Measurements from ENCODE around the gene PPP1R3A. TPM values are rescaled to one million over a fixed set of nuclear protein-coding genes. Genes with fewer than 3 reads are reported as not detected.

PPP1R3A gene
- total RNA-seq, 1 experiment from 2014 or later: not detected

GRCh38 chr7:113878394-113878992 lies 40.3 kb downstream of the PPP1R3A start:
- BruUV-seq (replicated peaks): no TSS peak
- intact Hi-C loops (cut with micrococcal nuclease; ENCODE audit: unreplicated experiment): no loop called here
- Histone ChIP-seq H3K4me3 (ENCODE audit: low read depth in 2 of 2, low read length in 2 of 2) (no peak overlapping the region), H3K27ac (ENCODE audit: low read length) (no peak overlapping the region), H3K4me1 (ENCODE audit: control insufficient read depth, insufficient read depth, low read length) (no peaks in the 10 kb centered on the region), H3K36me3 (ENCODE audit: control insufficient read depth, insufficient read depth, low read length) (no peaks in the 10 kb centered on the region), H3K27me3 (ENCODE audit: control insufficient read depth, insufficient read depth, low read length) (no peaks in the 10 kb centered on the region), H3K9me3 (ENCODE audit: control insufficient read depth, insufficient read depth, low read depth, low read length) (peaks cover 4% of the 10 kb centered on the region; the same call in 1 of the 2 replicates)
- POLR2A ChIA-PET: interaction anchor here (0.5 kb wide), 1 partner anchor 104 kb away, joined by 3 read pairs; no protein-coding TSS in a partner anchor
- ATAC-seq (no peak), DNase-seq (ENCODE audit: low read depth, low spot score) (no peak)
- CTCF ChIA-PET: no interaction called here
- no peak for TF ChIP-seq REST (IDR thresholded peaks at IDR 0.05; ENCODE audit: insufficient read depth in 1 of 2, low read depth in 2 of 2, low read length in 1 of 2)
- in situ Hi-C loops (cut with HindIII; ENCODE audit: low pct_unique_long_range_greater_than_20kb, low sequenced_read_pairs): no loop called here

GRCh38 chr7:113875224-113875623 lies 43.6 kb downstream of the PPP1R3A start:
- intact Hi-C loops (cut with micrococcal nuclease; ENCODE audit: unreplicated experiment) (no loop called here), in situ Hi-C loops (cut with HindIII; ENCODE audit: low pct_unique_long_range_greater_than_20kb, low sequenced_read_pairs) (no loop called here)
- Histone ChIP-seq H3K4me3 (ENCODE audit: low read depth in 2 of 2, low read length in 2 of 2) (no peak overlapping the region), H3K27ac (ENCODE audit: low read length) (no peak overlapping the region), H3K27me3 (ENCODE audit: control insufficient read depth, insufficient read depth, low read length) (no peaks in the 10 kb centered on the region), H3K4me1 (ENCODE audit: control insufficient read depth, insufficient read depth, low read length) (no peaks in the 10 kb centered on the region), H3K9me3 (ENCODE audit: control insufficient read depth, insufficient read depth, low read depth, low read length) (no peaks in the 10 kb centered on the region), H3K36me3 (ENCODE audit: control insufficient read depth, insufficient read depth, low read length) (no peaks in the 10 kb centered on the region)
- CTCF ChIA-PET: no interaction called here
- TF ChIP-seq SIN3A (IDR thresholded peaks at IDR 0.05; ENCODE audit: borderline replicate concordance, insufficient read depth, low read depth, low read length) (no peak), CTCF (IDR thresholded peaks at IDR 0.05) (no peak), TCF7L2 (IDR thresholded peaks at IDR 0.05; ENCODE audit: low read depth, low read length) (no peak), REST (IDR thresholded peaks at IDR 0.05; ENCODE audit: insufficient read depth in 1 of 2, low read depth in 2 of 2, low read length in 1 of 2) (no peak), POLR2AphosphoS5 (IDR thresholded peaks at IDR 0.05; ENCODE audit: low read depth, low read length) (no peak)
- no TSS peak for BruUV-seq (replicated peaks)
- DNase-seq (ENCODE audit: low read depth, low spot score): no peak
- POLR2A ChIA-PET: no interaction called here
- ATAC-seq: no peak
